Left lobe of liver (tissue), 2 donors: Measurements from ENCODE around the gene FGD6. TPM values are rescaled to one million over a fixed set of nuclear protein-coding genes. Genes with fewer than 3 reads are reported as not detected.
"Not testable (repeated sequence)": the region's sequence is repeated elsewhere in the genome, so short reads cannot be mapped to it uniquely, and the experiment has no call there.

Source experiments
- ATAC-seq: fragments of 200-7000 bp; cut with Tn5 transposase; one replicate; pipeline ENCODE4 v1.9.1; 2020; ENCODE audit warnings: mild to moderate bottlenecking, moderate library complexity
- DNase-seq: peaks from one replicate; pipeline ENCODE4 v3.0.0-alpha.2; 2020; ENCODE audit warnings: low spot score
- total RNA-seq: library from RNA; stranded (reverse); gene quantifications from one replicate; pipeline ENCODE4 v1.2.1, GENCODE V29; 2021
- donor health status: DM: no; HTN: no; CAD: no; lungs with moderate emphysema.
- donor health status: DM: no; HTN: yes; CAD: no.

Gene FGD6
- total RNA-seq, 1 donor from 2014 or later = 4.7 TPM

- ATAC-seq = no peak
- no peak for DNase-seq
Observed at GRCh38 chr12:95182868-95183415, 34.3 kb downstream of the FGD6 start.

- no peak for ATAC-seq
- DNase-seq = no peak
Observed at GRCh38 chr12:95181103-95181502, 36.2 kb downstream of the FGD6 start.

GRCh38 chr12:95179011-95179410 lies 38.3 kb downstream of the FGD6 start:
- no peak for DNase-seq
- no peak for ATAC-seq

GRCh38 chr12:95178136-95178535 lies 39.1 kb downstream of the FGD6 start:
- DNase-seq (no peak), ATAC-seq (no peak)

- no peak for DNase-seq
- ATAC-seq = no peak
Observed at GRCh38 chr12:95177201-95177768, 40.0 kb downstream of the FGD6 start.

- ATAC-seq = peak; percentile 71
- peak; percentile 58 for DNase-seq
Observed at GRCh38 chr12:95173392-95174251, 43.6 kb downstream of the FGD6 start.

GRCh38 chr12:95169368-95169767 lies 47.9 kb downstream of the FGD6 start:
- DNase-seq (no peak), ATAC-seq (peak; percentile 97)

GRCh38 chr12:95168746-95169145 lies 48.5 kb downstream of the FGD6 start:
- no peak for DNase-seq
- no peak for ATAC-seq

GRCh38 chr12:95164656-95165055 lies 52.6 kb downstream of the FGD6 start:
- no peak for ATAC-seq
- no peak for DNase-seq

GRCh38 chr12:95158919-95159318 lies 58.3 kb downstream of the FGD6 start:
- no peak for ATAC-seq
- DNase-seq = no peak

GRCh38 chr12:95151821-95152220 lies 65.4 kb downstream of the FGD6 start:
- DNase-seq (no peak), ATAC-seq (no peak)

GRCh38 chr12:95151406-95151805 lies 65.9 kb downstream of the FGD6 start:
- DNase-seq (no peak), ATAC-seq (no peak)

GRCh38 chr12:95150501-95150900 lies 66.8 kb downstream of the FGD6 start:
- no peak for ATAC-seq
- no peak for DNase-seq

GRCh38 chr12:95147866-95148265 lies 69.4 kb downstream of the FGD6 start:
- DNase-seq = no peak
- no peak for ATAC-seq

GRCh38 chr12:95146769-95147168 lies 70.5 kb downstream of the FGD6 start:
- ATAC-seq (no peak), DNase-seq (no peak)

GRCh38 chr12:95143621-95144205 lies 73.6 kb downstream of the FGD6 start:
- ATAC-seq = no peak
- DNase-seq = no peak

- ATAC-seq (no peak), DNase-seq (no peak)
Observed at GRCh38 chr12:95142431-95143151, 74.7 kb downstream of the FGD6 start.

GRCh38 chr12:95141310-95141709 lies 76.0 kb downstream of the FGD6 start:
- DNase-seq = no peak
- ATAC-seq = peak; percentile 31

- ATAC-seq, DNase-seq: not testable (repeated sequence)
Observed at GRCh38 chr12:95138031-95138430, 79.2 kb downstream of the FGD6 start.

GRCh38 chr12:95136598-95136997 lies 80.7 kb downstream of the FGD6 start:
- no peak for DNase-seq
- peak; percentile 61 for ATAC-seq

GRCh38 chr12:95134085-95134484 lies 83.2 kb downstream of the FGD6 start:
- no peak for ATAC-seq
- DNase-seq = no peak
